Right atrium auricular region (tissue), 2 donors: ENCODE results near the gene ITSN1. TPM values are rescaled to one million over a fixed set of nuclear protein-coding genes. Genes with fewer than 3 reads are reported as not detected.

Experiments
- DNase-seq: peaks from one replicate; pipeline ENCODE4 v3.0.0-alpha.2; 2019; ENCODE audit warnings: low spot score
- H3K27ac ChIP-seq, 2 donors: fragments of 200-600 bp; sonication (generic); 1 replicate in 1 of 2; 2 replicates in 1 of 2; pipeline ENCODE4 v1.5.1; 2016 to 2019
- H3K27me3 ChIP-seq, 2 donors: fragments of 200-600 bp; sonication (generic); one replicate each; pipeline versions ENCODE4 v1.5.1 to v1.6.0; 2017 to 2019
- H3K36me3 ChIP-seq: fragments of 200-600 bp; sonication (generic); one replicate; pipeline ENCODE4 v1.5.1; 2016
- H3K4me1 ChIP-seq, 2 donors: fragments of 200-600 bp; sonication (generic); one replicate each; pipeline versions ENCODE4 v1.5.1 to v1.6.0; 2017 to 2019
- H3K4me3 ChIP-seq, 2 donors: fragments of 200-600 bp; sonication (generic); 1 replicate in 1 of 2; 2 replicates in 1 of 2; pipeline ENCODE4 v1.5.1; 2017 to 2019; ENCODE audit warnings: mild to moderate bottlenecking in 1 of 2, moderate library complexity in 1 of 2
- H3K9me3 ChIP-seq, 2 donors: fragments of 200-600 bp; sonication (generic); one replicate each; pipeline ENCODE4 v1.5.1; 2019
- total RNA-seq, 2 donors: library from RNA; depleted of rRNA; stranded (reverse); fragments of >200 nt; gene quantifications; one replicate each; pipeline ENCODE4 v1.1.0, GENCODE V29; 2016
- TF ChIP-seq, protein P1 (sequence below), 2 donors: fragments of 200-600 bp; sonication (generic); IDR thresholded peaks; one replicate each; pipeline ENCODE4 v1.5.1; 2019; ENCODE audit warnings: antibody characterized with exemption in 2 of 2

The ITSN1 gene
- total RNA-seq, 2 donors from 2014 or later, result 49.9 to 54.9 TPM

DNA sequence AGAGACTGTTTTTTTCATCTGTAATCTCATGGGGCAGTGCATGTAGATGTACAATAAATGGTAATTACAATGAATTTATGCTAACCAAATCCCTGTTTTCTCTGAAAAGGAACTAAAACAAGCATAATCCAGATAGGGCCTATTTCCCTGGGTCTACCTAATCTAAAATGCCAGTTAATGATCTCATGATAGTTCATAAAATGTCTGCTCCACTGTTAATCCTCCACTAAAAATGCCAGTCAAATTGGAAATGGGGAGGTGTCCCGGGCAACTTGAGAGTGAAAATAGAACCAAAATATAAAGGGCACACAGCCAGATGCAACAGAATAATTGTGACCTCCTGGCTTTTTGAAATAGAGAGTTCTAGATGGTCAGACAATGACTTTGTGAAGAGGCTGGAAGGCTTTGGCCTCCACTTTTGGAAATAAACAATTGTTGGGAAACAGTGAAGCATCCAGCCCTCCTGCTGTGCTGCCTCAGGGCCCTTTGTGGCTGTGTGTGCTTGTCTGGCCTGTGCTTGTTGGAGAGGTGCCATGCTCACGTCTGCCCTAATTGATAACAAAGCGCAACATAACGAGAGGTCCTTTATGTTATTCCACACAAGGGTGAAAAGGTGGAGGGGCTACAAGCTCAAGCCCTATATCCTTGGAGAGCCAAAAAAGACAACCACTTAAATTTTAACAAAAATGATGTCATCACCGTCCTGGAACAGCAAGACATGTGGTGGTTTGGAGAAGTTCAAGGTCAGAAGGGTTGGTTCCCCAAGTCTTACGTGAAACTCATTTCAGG is 175.6 kb downstream of the ITSN1 start:
- DNase-seq, result no peak
- Histone ChIP-seq H3K27ac (no peak overlapping the region), H3K27me3 (no peaks in the 10 kb centered on the region), H3K4me3 (no peak overlapping the region), H3K36me3 (peaks cover 47% of the 10 kb centered on the region), H3K4me1 (peaks cover 0 to 8% of the 10 kb centered on the region in 2 donors), H3K9me3 (no peaks in the 10 kb centered on the region)
- TF ChIP-seq, protein P1, sequence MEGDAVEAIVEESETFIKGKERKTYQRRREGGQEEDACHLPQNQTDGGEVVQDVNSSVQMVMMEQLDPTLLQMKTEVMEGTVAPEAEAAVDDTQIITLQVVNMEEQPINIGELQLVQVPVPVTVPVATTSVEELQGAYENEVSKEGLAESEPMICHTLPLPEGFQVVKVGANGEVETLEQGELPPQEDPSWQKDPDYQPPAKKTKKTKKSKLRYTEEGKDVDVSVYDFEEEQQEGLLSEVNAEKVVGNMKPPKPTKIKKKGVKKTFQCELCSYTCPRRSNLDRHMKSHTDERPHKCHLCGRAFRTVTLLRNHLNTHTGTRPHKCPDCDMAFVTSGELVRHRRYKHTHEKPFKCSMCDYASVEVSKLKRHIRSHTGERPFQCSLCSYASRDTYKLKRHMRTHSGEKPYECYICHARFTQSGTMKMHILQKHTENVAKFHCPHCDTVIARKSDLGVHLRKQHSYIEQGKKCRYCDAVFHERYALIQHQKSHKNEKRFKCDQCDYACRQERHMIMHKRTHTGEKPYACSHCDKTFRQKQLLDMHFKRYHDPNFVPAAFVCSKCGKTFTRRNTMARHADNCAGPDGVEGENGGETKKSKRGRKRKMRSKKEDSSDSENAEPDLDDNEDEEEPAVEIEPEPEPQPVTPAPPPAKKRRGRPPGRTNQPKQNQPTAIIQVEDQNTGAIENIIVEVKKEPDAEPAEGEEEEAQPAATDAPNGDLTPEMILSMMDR (IDR thresholded peaks at IDR 0.05), result no peak

DNA sequence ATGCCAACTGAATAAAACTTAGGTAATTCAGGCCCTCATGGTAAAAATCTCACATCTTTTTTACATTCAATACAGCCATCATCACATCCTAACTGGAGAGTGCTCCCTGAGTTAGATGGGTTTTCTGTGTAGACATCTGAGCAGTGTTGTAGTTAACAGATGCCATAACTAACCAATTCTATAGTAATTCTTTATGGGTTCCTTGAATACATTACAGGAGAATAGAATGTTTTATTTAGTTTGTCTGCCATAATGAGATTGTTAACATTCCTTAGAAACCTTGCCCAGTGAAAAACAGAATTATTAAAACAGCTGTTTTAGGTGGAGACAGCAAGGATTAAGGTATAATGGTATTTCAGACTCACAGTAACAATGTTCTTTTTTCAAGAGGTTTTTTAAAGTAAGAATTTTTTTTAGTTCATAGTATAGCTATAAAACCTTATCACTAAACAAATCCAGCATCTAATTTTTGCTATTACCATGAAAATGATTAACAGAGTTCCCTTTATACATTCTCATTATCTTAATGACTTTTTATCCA is 178.0 kb downstream of the ITSN1 start:
- peaks cover 0 to 8% of the 10 kb centered on the region in 2 donors for H3K4me1 ChIP-seq
- H3K9me3 ChIP-seq, result no peaks in the 10 kb centered on the region
- peaks cover 33% of the 10 kb centered on the region for H3K36me3 ChIP-seq
- H3K27ac ChIP-seq, result no peak overlapping the region
- H3K4me3 ChIP-seq, result no peak overlapping the region
- no peaks in the 10 kb centered on the region for H3K27me3 ChIP-seq
- no peak for DNase-seq
- TF ChIP-seq, protein P1 (IDR thresholded peaks at IDR 0.05), result no peak

DNA sequence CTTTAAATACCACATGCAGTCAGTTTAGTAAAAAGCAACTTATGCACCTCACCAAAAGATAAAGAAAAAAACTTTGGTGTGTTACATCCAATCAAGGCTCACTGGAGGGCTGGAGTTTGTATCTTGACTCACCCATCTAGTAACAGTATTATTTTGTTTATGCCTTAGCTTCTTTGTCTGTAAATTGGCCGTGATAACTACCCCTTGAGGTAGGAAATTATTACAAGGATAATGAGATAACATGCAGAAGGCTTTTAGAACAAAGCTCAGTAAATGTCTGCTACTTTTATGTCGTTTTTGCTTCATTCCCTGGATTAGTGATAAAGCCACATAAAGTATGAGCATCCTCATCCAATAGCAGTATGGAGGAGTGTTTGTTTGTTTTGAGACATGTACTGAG is 178.5 kb downstream of the ITSN1 start:
- TF ChIP-seq, protein P1 (IDR thresholded peaks at IDR 0.05), result no peak
- Histone ChIP-seq H3K36me3 (peaks cover 28% of the 10 kb centered on the region), H3K27me3 (no peaks in the 10 kb centered on the region)

DNA sequence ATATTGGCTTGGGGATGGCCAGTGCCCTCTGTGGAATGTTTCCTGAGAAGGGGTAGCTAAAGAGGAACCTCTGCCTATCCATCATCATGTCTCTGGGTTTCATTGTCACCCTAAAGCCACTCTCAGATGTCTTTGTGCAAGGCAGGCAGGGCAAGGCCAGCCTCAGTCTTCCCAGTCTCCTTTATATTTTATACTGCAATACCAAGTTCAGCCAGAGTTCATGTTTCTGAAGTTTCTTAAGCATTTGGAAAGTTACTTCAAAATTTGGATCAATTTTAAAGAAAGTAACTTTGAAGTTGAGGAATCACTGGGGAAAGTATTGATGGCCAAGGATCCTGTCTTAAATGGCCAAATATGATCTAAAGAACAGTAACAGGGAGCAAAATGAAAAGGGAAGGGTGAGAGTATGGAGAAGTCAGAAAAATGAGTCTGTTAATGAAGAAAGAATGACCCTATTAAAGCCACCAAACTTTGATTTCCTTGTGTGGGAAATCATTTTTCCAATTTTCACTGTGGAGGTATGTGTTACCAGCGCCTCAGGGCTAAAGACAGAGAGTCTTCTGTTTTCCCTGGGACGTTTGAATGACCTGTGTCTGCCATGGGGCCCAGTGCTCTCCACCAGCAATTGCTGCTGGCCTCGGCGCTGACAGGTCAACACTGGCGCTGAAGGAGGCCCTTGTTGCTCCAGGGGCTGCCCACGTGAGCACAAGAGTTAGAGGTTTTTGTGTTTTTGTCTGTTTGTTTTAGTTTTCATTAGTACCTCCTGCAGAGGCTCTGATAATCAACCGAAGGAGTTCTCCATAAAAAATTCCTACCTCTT is 179.4 kb downstream of the ITSN1 start:
- Histone ChIP-seq H3K36me3 (peaks cover 21% of the 10 kb centered on the region), H3K4me1 (peaks cover 0 to 17% of the 10 kb centered on the region in 2 donors)
- DNase-seq, result no peak

More for the DNA sequence above, 178.5 kb downstream of the ITSN1 start:
- DNase-seq, result no peak
- Histone ChIP-seq H3K4me3 (no peak overlapping the region), H3K4me1 (peaks cover 0 to 10% of the 10 kb centered on the region in 2 donors), H3K9me3 (no peaks in the 10 kb centered on the region), H3K27ac (no peak overlapping the region)

DNA sequence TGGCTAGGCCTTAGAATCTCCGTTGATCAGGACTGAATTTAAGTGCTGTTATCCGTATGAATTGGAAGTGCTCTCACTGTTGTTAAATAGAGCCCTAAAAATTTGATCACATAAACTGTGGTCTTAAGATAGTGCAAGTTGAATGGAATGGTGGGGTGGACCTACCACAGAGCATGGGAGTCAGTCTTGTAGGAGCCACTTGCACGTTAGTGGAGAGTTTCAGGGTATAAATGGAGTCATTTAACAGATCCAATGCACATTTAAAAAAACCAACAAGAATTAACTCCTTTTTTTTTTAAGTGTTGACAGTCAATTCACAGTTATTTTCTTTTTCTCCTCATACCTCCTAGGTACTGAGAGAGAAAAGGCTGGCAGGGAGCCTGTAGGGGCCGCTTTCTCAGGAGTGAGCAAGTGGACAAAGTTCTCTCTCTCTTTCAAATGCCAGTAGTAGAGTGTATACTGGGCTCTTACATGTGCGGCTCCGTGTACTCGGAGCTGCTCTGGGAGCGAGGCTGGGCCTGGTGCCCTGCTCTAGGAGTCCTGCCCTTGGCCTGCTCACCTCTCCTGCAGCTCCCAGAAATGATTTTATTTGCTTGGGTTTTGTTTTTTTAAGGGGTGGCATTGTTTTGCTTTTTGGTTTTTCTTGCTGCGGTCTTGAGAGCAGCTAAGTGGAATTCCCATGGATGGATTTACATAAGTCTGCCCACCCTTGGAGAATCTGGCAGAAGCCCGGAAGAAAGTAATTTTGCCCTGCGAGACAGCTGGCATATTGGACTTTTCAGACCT is 182.0 kb downstream of the ITSN1 start:
- DNase-seq, result no peak
- Histone ChIP-seq H3K9me3 (no peaks in the 10 kb centered on the region), H3K27ac (peak overlapping the region in 1 of 2 donors; percentile 12), H3K27me3 (no peaks in the 10 kb centered on the region), H3K4me3 (no peak overlapping the region), H3K36me3 (peaks cover 15% of the 10 kb centered on the region), H3K4me1 (peaks cover 0 to 24% of the 10 kb centered on the region in 2 donors)
- TF ChIP-seq, protein P1 (IDR thresholded peaks at IDR 0.05), result no peak

More for the DNA sequence above, 179.4 kb downstream of the ITSN1 start:
- Histone ChIP-seq H3K4me3 (no peak overlapping the region), H3K9me3 (no peaks in the 10 kb centered on the region), H3K27ac (no peak overlapping the region), H3K27me3 (no peaks in the 10 kb centered on the region)
- TF ChIP-seq, protein P1 (IDR thresholded peaks at IDR 0.05), result peak in 1 of 2 donors; percentile 32
